C4-2B (cell line): ENCODE results near the gene PAX6.

Source experiments
- CTCF ChIP-seq: fragments of 450-650 bp; conservative IDR thresholded peaks from 2 replicates; pipeline ENCODE4 v1.5.1; 2017; ENCODE audit warnings: mild to moderate bottlenecking
- ZFX ChIP-seq: fragments of 450-650 bp; IDR thresholded peaks from 2 replicates; pipeline ENCODE4 v1.6.1; 2017

DNA sequence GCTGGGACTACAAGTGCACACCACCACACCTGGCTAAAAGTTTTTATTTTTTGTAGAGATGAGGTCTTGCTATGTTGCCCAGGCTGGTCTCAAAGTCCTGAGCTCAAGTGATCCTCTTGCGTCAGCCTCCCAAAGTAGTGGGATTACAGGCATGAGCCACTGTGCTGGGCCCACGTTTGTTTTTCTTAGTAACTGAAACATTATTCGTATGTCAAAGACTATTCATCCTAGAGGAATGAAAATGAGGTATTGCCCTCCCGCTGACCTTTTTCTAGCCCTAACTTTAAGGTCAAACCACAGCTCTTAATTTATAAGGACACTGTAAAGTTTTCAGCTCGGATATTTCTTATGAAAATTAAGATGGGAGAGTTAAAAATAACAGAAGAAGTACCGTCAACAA is 33.2 kb upstream of the PAX6 start:
- TF ChIP-seq CTCF (no peak), ZFX (no peak)
